Omental fat pad (tissue), 4 donors: ENCODE measurements around the gene UBAP1L. TPM values are rescaled to one million over a fixed set of nuclear protein-coding genes. Genes with fewer than 3 reads are reported as not detected.
"Not testable (repeated sequence)": the region's sequence is repeated elsewhere in the genome, so short reads cannot be mapped to it uniquely, and the experiment has no call there.

Experiments
- ATAC-seq: fragments of 150-250 bp; one replicate; pipeline ENCODE4 v1.9.1; 2016; ENCODE audit warnings: mild to moderate bottlenecking, moderate library complexity; ENCODE audit not compliant: low FRiP score
- DNase-seq: peaks from one replicate; pipeline ENCODE4 v3.0.0-alpha.2; 2019; ENCODE audit warnings: low spot score
- total RNA-seq, 4 donors: library from RNA; depleted of rRNA; stranded (reverse); fragments of >200 nt; gene quantifications; one replicate each; pipeline ENCODE4 v1.1.0, GENCODE V29; 2016
- TF ChIP-seq, protein P1 (sequence below), 3 donors: fragments of 450-650 bp; IDR thresholded peaks; one replicate each; pipeline ENCODE4 v1.5.1; 2016 to 2017; ENCODE audit warnings: antibody characterized with exemption in 3 of 3, mild to moderate bottlenecking in 3 of 3, moderate library complexity in 2 of 3

The UBAP1L gene
- total RNA-seq, 4 donors from 2014 or later, result 2.9 to 5.6 (median 4.6) TPM

- ATAC-seq, result no peak
- no peak for DNase-seq
- TF ChIP-seq, protein P1, sequence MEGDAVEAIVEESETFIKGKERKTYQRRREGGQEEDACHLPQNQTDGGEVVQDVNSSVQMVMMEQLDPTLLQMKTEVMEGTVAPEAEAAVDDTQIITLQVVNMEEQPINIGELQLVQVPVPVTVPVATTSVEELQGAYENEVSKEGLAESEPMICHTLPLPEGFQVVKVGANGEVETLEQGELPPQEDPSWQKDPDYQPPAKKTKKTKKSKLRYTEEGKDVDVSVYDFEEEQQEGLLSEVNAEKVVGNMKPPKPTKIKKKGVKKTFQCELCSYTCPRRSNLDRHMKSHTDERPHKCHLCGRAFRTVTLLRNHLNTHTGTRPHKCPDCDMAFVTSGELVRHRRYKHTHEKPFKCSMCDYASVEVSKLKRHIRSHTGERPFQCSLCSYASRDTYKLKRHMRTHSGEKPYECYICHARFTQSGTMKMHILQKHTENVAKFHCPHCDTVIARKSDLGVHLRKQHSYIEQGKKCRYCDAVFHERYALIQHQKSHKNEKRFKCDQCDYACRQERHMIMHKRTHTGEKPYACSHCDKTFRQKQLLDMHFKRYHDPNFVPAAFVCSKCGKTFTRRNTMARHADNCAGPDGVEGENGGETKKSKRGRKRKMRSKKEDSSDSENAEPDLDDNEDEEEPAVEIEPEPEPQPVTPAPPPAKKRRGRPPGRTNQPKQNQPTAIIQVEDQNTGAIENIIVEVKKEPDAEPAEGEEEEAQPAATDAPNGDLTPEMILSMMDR (IDR thresholded peaks at IDR 0.05), result no peak
Observed at GRCh38 chr15:65106011-65106590, 8.9 kb downstream of the UBAP1L start.

DNA sequence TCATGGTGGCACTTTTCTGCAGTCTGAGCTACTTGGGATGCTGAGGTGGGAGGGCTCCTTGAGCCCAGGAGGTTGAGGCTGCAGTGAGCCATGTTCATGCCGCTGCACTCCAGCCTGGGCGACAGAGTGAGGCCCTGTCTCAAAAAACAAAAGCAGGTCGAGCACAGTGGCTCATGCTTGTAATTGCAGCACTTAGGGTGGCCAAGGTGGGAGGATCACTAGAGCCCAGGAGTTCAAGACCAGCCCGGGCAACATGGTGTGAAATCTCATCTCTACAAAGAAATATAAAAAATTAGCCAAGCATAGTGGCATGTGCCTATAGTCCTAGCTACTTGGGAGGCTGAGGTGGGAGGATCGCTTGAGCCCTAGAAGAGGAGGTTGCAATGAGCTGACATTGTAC is 10.0 kb downstream of the UBAP1L start:
- no peak for DNase-seq
- TF ChIP-seq, protein P1 (IDR thresholded peaks at IDR 0.05), result no peak
- ATAC-seq, result no peak

DNA sequence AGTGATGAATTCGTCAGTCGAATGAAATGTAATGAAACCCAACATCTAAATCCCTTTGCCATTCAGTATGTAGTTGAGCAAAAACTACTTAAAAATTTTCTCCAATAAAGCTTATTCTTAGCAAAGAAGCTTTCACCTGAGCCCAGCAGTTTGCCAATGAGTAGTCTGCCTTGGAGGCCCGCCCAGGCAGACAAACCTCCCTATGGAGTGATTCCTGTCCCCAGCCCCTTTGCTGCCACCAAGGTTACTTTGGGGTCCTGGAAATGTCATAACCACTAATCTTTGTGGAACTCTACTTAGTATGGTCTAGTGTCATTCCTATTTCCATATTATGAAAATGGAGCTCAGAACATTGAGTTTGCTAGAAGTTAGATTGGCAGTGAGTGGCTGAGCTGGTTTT is 12.1 kb downstream of the UBAP1L start:
- DNase-seq (no peak), ATAC-seq (no peak)
- TF ChIP-seq, protein P1 (IDR thresholded peaks at IDR 0.05), result no peak

GRCh38 chr15:65101891-65102708 is 12.9 kb downstream of the UBAP1L start:
- ATAC-seq, result peak; percentile 27
- TF ChIP-seq, protein P1 (IDR thresholded peaks at IDR 0.05), result no peak
- DNase-seq, result no peak

GRCh38 chr15:65101411-65101890 is 13.5 kb downstream of the UBAP1L start:
- TF ChIP-seq, protein P1 (IDR thresholded peaks at IDR 0.05), result no peak
- DNase-seq (peak; percentile 69), ATAC-seq (no peak)

- TF ChIP-seq, protein P1 (IDR thresholded peaks at IDR 0.05), result no peak
- DNase-seq (no peak), ATAC-seq (no peak)
Observed at GRCh38 chr15:65100442-65100841, 14.6 kb downstream of the UBAP1L start.

DNA sequence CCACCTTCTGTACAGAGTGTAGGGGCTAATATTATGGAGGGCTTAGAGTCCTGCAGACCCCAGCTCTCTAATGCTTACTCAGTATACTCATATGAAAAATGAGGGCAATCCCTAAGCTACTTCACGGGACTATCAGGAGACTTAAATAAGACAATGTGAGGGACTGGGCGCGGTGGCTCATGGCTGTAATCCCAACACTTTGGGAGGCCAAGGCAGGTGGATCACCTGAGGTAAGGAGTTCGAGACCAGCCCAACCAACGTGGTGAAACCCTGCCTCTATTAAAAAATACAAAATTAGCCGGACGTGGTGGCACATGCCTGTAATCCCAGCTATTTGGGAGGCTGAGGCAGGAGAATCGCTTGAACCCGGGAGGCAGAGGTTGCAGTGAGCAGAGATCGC is 15.2 kb downstream of the UBAP1L start:
- ATAC-seq, DNase-seq: not testable (repeated sequence)
